Measurements from ENCODE around the gene AHDC1. TPM values are rescaled to one million over a fixed set of nuclear protein-coding genes. Genes with fewer than 3 reads are reported as not detected.

AHDC1 gene
- polyA plus RNA-seq, 2 of the 4 experiments (the other 2 are of a cell fraction): 1.3 to 11.5 TPM

GRCh38 chr1:27489973-27490741 lies 113.8 kb downstream of the AHDC1 start, which contains the start of gene WASF2:
Gene WASF2 (minus strand): TSS chr1:27490167. CDS start chr1:27428890, 61,277 bp downstream.
- TF ChIP-seq JUN (IDR thresholded peaks at IDR 0.05) (peak in 1 of 2 experiments; percentile 63; a peak in 2 of 5 replicates), PHF8 (IDR thresholded peaks at IDR 0.05; ENCODE audit: borderline replicate concordance, low read depth) (peak; percentile 77; the same call in 1 of the 2 replicates), EP300 (IDR thresholded peaks at IDR 0.05) (peak in 1 of 2 experiments; percentile 9; a peak in 1 of 5 replicates), KDM1A (IDR thresholded peaks at IDR 0.05; ENCODE audit: low read depth) (no peak), FOSL2 (IDR thresholded peaks at IDR 0.05) (0 out of 2 replicates have a peak, but pooled peaks have one; percentile 26), FOSL2 (CRISPR knock-in tag; IDR thresholded peaks at IDR 0.05) (peak; percentile 82), TP53 (CRISPR knock-in tag; IDR thresholded peaks at IDR 0.05) (peak; percentile 54; the same call in 1 of the 2 replicates), BHLHE40 (IDR thresholded peaks at IDR 0.05; ENCODE audit: low read depth, low read length) (peak; percentile 55), MAX (IDR thresholded peaks at IDR 0.05) (peak; percentile 46; the same call in 1 of the 2 replicates), CEBPB (IDR thresholded peaks at IDR 0.05) (peak in 1 of 2 experiments; percentile 53; a peak in 1 of 4 replicates), MAZ (IDR thresholded peaks at IDR 0.05; ENCODE audit: borderline replicate concordance, low read depth, low read length) (no peak), GATA3 (IDR thresholded peaks at IDR 0.05; ENCODE audit: borderline replicate concordance) (peak; percentile 72; the same call in 1 of the 2 replicates), RAD21 (conservative IDR thresholded peaks at IDR 0.05 in 1 of 2, IDR thresholded peaks at IDR 0.05 in 1 of 2) (no peak), BCL3 (IDR thresholded peaks at IDR 0.05) (peak; percentile 45; the same call in 1 of the 3 replicates), PBX3 (IDR thresholded peaks at IDR 0.05) (peak; percentile 46; the same call in 1 of the 2 replicates), HMGXB4 (CRISPR knock-in tag; IDR thresholded peaks at IDR 0.05; ENCODE audit: borderline replicate concordance) (no peak), HOXA7 (CRISPR knock-in tag; IDR thresholded peaks at IDR 0.05) (peak; percentile 65; the same call in 1 of the 2 replicates), POLR2A (IDR thresholded peaks at IDR 0.05; ENCODE audit: low read length) (peak; percentile 77), JUNB (IDR thresholded peaks at IDR 0.05) (0 out of 2 replicates have a peak, but pooled peaks have one; percentile 28), RFX5 (IDR thresholded peaks at IDR 0.05) (peak; percentile 34; the same call in 1 of the 2 replicates)
- ChIA-PET POLR2A (interaction anchor here (0.7 to 0.8 kb wide), 2 partner anchors 66 to 74 kb away, joined by 3 read pairs; no protein-coding TSS in a partner anchor), CTCF (interaction anchor here (0.6 to 1.0 kb wide), 2 partner anchors 67 to 72 kb away, joined by 4 read pairs; no protein-coding TSS in a partner anchor)
- no peaks in the 10 kb centered on the region for H3K9me3 ChIP-seq
- FAIRE-seq: no peak
- DNase-seq (ENCODE audit: low read depth in 1 of 2, low spot score in 1 of 2): peak; percentile 80 to 94
- peak; percentile 93 for ATAC-seq
- peak within 1 kb of the TSS; percentile 92 to 100 for H3K27ac ChIP-seq
- H3K4me1 ChIP-seq: peaks cover 5% of the 10 kb centered on the region
- H3K4me3 ChIP-seq: peak within 1 kb of the TSS; percentile 82
- peak within 1 kb of the TSS; percentile 90 for H3K4me2 ChIP-seq
- 2% methylated on average over 26 of the region's 50 CpGs for WGBS (ENCODE audit: missing lambda C conversion rate)

GRCh38 chr1:27489501-27489972 lies 114.4 kb downstream of the AHDC1 start:
- peak overlapping the region; percentile 82 for H3K4me3 ChIP-seq
- 0% methylated on average over 2 of the region's 26 CpGs for WGBS (ENCODE audit: missing lambda C conversion rate)
- H3K4me2 ChIP-seq: peak overlapping the region; percentile 81
- no peak for FAIRE-seq
- no peaks in the 10 kb centered on the region for H3K9me3 ChIP-seq
- peak overlapping the region; percentile 92 to 100 for H3K27ac ChIP-seq
- ATAC-seq: peak; percentile 44 to 61
- ChIA-PET POLR2A (no interaction called here), CTCF (interaction anchor here (1.0 kb wide), 1 partner anchor 71 kb away, joined by 4 read pairs; no protein-coding TSS in a partner anchor)
- peaks cover 5% of the 10 kb centered on the region for H3K4me1 ChIP-seq
- DNase-seq (ENCODE audit: low read depth in 1 of 2, low spot score in 1 of 2): peak in 1 of 2 experiments; percentile 45
- no peak for TF ChIP-seq ESRRA (IDR thresholded peaks at IDR 0.05; ENCODE audit: borderline replicate concordance, low read length)
- TF ChIP-seq KDM5A (IDR thresholded peaks at IDR 0.05): peak; percentile 45; the same call in 1 of the 2 replicates

Measured in A549 (cell line).